OCI-LY3 (cell line): ENCODE results near the gene WNT7A.

Source experiments
- CTCF ChIP-seq: fragments of 200-600, 300-600 bp; sonication (generic); IDR thresholded peaks from 2 replicates; pipeline ENCODE4 v1.5.1; 2014; ENCODE audit warnings: antibody characterized with exemption, low read length, low read depth
- EZH2phosphoT487 ChIP-seq: fragments of 200-600 bp; shearing (Covaris generic); IDR thresholded peaks from 2 replicates; pipeline ENCODE4 v1.6.1; 2018; ENCODE audit warnings: antibody characterized with exemption, mixed run types, low read depth

GRCh38 chr3:13858768-13859520 lies 20.9 kb downstream of the WNT7A start:
- no peak for TF ChIP-seq CTCF
- no peak for TF ChIP-seq EZH2phosphoT487
